ENCODE measurements around the gene INO80D.
"Not testable (repeated sequence)": the region's sequence is repeated elsewhere in the genome, so short reads cannot be mapped to it uniquely, and the experiment has no call there.

Gene INO80D

GRCh38 chr2:205976934-205977659, 108.9 kb downstream of the INO80D start:
- DNase-seq, result not testable (repeated sequence)

GRCh38 chr2:205976120-205976814, 109.7 kb downstream of the INO80D start:
- DNase-seq, result no peak

- DNase-seq, result peak in 1 of 2 experiments; percentile 11
These were observed 110.7 kb downstream of the INO80D start for GRCh38 chr2:205975082-205975949.

- no peak for DNase-seq
These were observed 113.9 kb downstream of the INO80D start for GRCh38 chr2:205972113-205972512.

DNA sequence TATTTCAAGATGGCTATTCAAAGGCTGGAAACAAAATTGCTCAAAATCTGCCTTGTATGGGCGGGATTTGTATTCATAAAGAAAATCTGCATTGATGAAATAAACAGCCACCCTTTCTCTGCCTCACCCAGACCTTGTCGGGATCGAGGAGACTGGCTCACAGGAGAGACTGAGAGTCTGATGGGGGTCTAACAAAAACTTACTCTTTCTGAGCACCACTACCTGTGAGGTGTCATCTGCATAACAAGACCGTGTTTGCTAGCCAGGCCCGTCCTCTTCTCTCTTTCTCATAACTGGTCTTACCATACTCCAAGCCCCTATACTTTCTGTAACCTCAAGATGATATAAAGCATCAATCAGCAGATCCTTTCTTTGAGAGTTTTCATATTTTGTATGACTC, 115.6 kb downstream of the INO80D start:
- DNase-seq, result no peak

- no peak for DNase-seq
These were observed 116.4 kb downstream of the INO80D start for GRCh38 chr2:205969584-205969983.

GRCh38 chr2:205967391-205968075, 118.4 kb downstream of the INO80D start:
- no peak for DNase-seq

- DNase-seq, result no peak
These were observed 120.3 kb downstream of the INO80D start for GRCh38 chr2:205965707-205966106.

- no peak for DNase-seq
These were observed 121.7 kb downstream of the INO80D start for GRCh38 chr2:205964111-205964761.

DNA sequence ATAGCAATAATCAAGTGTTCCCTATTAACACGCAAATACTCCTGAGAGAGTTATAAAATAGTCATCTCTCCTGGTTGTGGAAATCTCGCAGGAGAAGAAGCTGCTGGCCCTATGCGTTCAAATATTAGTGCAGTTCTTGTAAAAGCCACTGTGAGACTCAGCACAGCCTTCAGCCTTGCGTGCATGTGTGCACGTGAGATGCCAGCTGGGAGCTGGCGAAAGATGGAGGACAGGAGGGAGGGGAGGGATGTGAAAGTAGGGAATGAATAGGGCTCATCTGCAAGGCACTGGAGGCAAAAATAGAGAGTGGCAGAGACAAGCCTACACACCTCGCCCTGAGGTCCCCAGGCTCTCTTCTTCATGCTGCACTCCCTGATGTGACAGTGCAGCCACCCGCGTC, 126.5 kb downstream of the INO80D start:
- DNase-seq, result peak in 1 of 2 experiments; percentile 3

DNA sequence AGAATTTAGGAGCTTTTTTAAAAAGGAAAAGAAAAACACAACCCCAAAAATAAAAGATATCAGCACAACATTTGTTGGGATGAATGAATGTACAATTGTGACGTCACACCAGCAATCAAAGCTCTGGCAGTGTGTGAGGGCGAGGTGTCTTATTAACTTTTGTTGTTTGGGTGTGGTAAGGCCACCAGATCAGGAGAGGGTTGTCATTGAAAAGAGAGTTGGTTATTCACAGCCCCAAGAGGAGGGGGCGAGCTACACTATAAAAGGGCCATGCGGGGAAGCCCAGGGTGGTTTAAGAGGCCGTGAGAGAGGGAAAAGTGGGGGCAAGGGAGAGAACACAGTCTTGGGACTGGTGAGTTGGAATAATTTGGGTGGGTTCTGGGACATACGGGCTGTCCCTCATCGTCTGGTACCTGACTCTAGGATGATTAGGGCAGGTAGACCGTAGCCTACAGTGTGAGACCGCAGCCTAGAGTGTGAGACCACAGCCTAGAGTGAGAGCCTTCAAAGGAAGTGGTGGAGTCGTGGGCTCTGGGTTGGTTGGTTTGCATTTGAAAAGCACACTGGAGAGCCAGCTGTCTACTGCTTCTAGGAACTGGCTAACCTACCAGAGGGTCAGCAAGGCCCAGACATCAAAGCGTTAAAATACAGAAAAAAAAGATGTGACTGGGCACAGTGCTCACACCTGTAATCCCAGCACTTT, 128.4 kb downstream of the INO80D start:
- DNase-seq, result no peak

DNA sequence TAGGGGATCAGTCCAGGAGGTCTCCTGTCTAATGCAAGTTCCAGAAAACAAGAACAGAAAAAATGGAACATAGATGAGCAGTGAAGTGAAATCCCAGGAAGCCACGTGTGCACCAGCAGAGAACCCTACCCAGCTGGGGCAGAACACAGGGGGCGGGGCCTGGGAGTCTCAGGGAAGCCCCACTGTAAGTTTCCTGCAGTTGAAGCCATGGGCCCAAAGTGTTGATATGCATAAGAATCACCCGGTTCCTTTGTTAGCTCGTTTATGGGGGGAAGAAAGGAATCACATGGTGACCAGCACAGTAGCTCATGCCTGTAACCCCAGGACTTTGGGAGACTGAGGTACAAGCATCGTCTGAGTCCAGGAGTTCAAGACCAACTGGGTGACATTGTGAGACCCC, 131.3 kb downstream of the INO80D start:
- no peak for DNase-seq

GRCh38 chr2:205952282-205952681, 133.7 kb downstream of the INO80D start:
- no peak for DNase-seq

- no peak for DNase-seq
These were observed 137.1 kb downstream of the INO80D start for GRCh38 chr2:205948883-205949282.

- DNase-seq, result no peak
These were observed 137.5 kb downstream of the INO80D start for GRCh38 chr2:205948496-205948837.

- peak; percentile 32 to 71 for DNase-seq
These were observed 138.1 kb downstream of the INO80D start for GRCh38 chr2:205947621-205948495.

GRCh38 chr2:205946226-205946625, 139.7 kb downstream of the INO80D start:
- DNase-seq, result no peak
